T-cell (primary cell): Measurements from ENCODE around the gene SKIC3. TPM values are rescaled to one million over a fixed set of nuclear protein-coding genes. Genes with fewer than 3 reads are reported as not detected.

ENCODE experiments used
- ATAC-seq, 4 experiments: fragments of 200-7000 bp in 3 of 4; fragments of 150-1000 bp in 1 of 4; cut with Tn5 transposase; replicated peaks in 1 of 4; 1 replicate in 3 of 4; 2 replicates in 1 of 4; pipeline ENCODE4 v1.10.0; 2021; ENCODE audit warnings: moderate library complexity in 3 of 4, mild to moderate bottlenecking in 2 of 4, moderate number of reproducible peaks in 1 of 4
- CTCF ChIA-PET, 2 donors: fragments of 300-600 bp; sonication (Branson Sonifier 250); formaldehyde crosslinking; loops; one replicate each; lab custom pipeline; 2022; ENCODE audit warnings: antibody characterized with exemption in 2 of 2; lab: Charles Lee
- POLR2A ChIA-PET, 2 donors: fragments of 300-600 bp; sonication (Branson Sonifier 250); formaldehyde crosslinking; loops; one replicate each; lab custom pipeline; 2022; ENCODE audit warnings: antibody characterized with exemption in 2 of 2; lab: Charles Lee
- DNase-seq, 35 experiments: peaks; one replicate each; pipeline versions ENCODE4 v3.0.0 to v3.0.0-alpha.2; 2013 to 2023
- H3K27ac ChIP-seq: one replicate; pipeline ENCODE4 v1.5.1; 2013; ENCODE audit warnings: low read length
- H3K27me3 ChIP-seq, 2 experiments: replicated peaks in 1 of 2; 1 replicate in 1 of 2; 2 replicates in 1 of 2; pipeline versions ENCODE4 v1.6.1 to v1.7.0; 2013; ENCODE audit warnings: low read length in 1 of 2, mixed read lengths in 1 of 2; ENCODE audit not compliant: control insufficient read depth in 2 of 2, insufficient read depth in 2 of 2; ENCODE audit errors: extremely low read depth in 1 of 2
- H3K36me3 ChIP-seq, 2 donors: 1 replicate in 1 of 2; 2 replicates in 1 of 2; pipeline versions ENCODE4 v1.6.1 to v1.7.0; 2013; ENCODE audit warnings: low read length in 1 of 2; ENCODE audit not compliant: control insufficient read depth in 2 of 2, insufficient read depth in 1 of 2; ENCODE audit errors: extremely low read depth in 1 of 2
- H3K4me1 ChIP-seq, 2 experiments: 1 replicate in 1 of 2; 2 replicates in 1 of 2; pipeline versions ENCODE4 v1.6.1 to v1.7.0; 2013; ENCODE audit warnings: low read length in 2 of 2, mixed read lengths in 1 of 2; ENCODE audit not compliant: insufficient read depth in 2 of 2, control insufficient read depth in 1 of 2; ENCODE audit errors: extremely low read depth in 1 of 2
- H3K4me3 ChIP-seq, 2 donors: 1 replicate in 1 of 2; 2 replicates in 1 of 2; pipeline versions ENCODE4 v1.5.1 to v1.7.0; 2013; ENCODE audit warnings: mild to moderate bottlenecking in 2 of 2, low read length in 1 of 2, moderate library complexity in 1 of 2; ENCODE audit not compliant: control insufficient read depth in 1 of 2; ENCODE audit errors: extremely low read depth in 1 of 2
- H3K9me3 ChIP-seq: 2 replicates; pipeline ENCODE4 v1.7.0; 2013
- H3K27ac Mint-ChIP-seq, 2 donors: one replicate each; pipeline ENCODE4 v1.8.0; 2020 to 2021; ENCODE audit warnings: mild to moderate bottlenecking in 2 of 2, mixed read lengths in 2 of 2
- H3K27me3 Mint-ChIP-seq, 2 donors: one replicate each; pipeline ENCODE4 v1.8.0; 2021 to 2022; ENCODE audit warnings: mixed read lengths in 2 of 2
- H3K36me3 Mint-ChIP-seq: one replicate; pipeline ENCODE4 v1.8.0; 2021; ENCODE audit warnings: mixed read lengths
- H3K4me1 Mint-ChIP-seq, 3 donors: one replicate each; pipeline ENCODE4 v1.8.0; 2020 to 2022; ENCODE audit warnings: mixed read lengths in 3 of 3, mild to moderate bottlenecking in 1 of 3
- H3K4me3 Mint-ChIP-seq, 3 donors: one replicate each; pipeline ENCODE4 v1.8.0; 2020 to 2022; ENCODE audit warnings: mild to moderate bottlenecking in 3 of 3, mixed read lengths in 3 of 3, moderate library complexity in 3 of 3
- H3K9me3 Mint-ChIP-seq, 3 donors: one replicate each; pipeline ENCODE4 v1.8.0; 2020 to 2022; ENCODE audit warnings: mixed read lengths in 3 of 3
- WGBS: methylation state at CpG from one replicate; pipeline ENCODE4 v1.1.5; 2013; ENCODE audit warnings: missing lambda C conversion rate; ENCODE audit not compliant: insufficient coverage; 5-methylcytosine and 5-hydroxymethylcytosine counted together
- total RNA-seq, 35 experiments: library from RNA in 6 of 35; stranded (reverse) in 6 of 35; fragments of 120-200 nt in 1 of 35; gene quantifications; one replicate each; pipeline versions ENCODE4 v1.2.1 to v1.2.4 and lab custom pipeline; 2013 to 2026

The SKIC3 gene
- total RNA-seq, 5 donors from 2014 or later (not counting 1 experiment from before 2014, with no cell fraction given): 62.7 to 85.6 (median 76.3) TPM

- H3K4me1 ChIP-seq: peaks cover 0 to 12% of the 10 kb centered on the region in 2 experiments
- CTCF ChIA-PET: no interaction called here
- no peak overlapping the region for H3K27ac ChIP-seq
- H3K4me1 Mint-ChIP-seq: peaks cover 17 to 22% (median 21%) of the 10 kb centered on the region in 3 donors
- ATAC-seq: peak; percentile 20 to 34 (median 28)
- H3K36me3 Mint-ChIP-seq: peaks cover 22% of the 10 kb centered on the region
- H3K27me3 ChIP-seq: no peaks in the 10 kb centered on the region
- no peaks in the 10 kb centered on the region for H3K27me3 Mint-ChIP-seq
- no peaks in the 10 kb centered on the region for H3K9me3 ChIP-seq
- no CpG with 5 or more reads among the region's 1 CpG for WGBS
- H3K36me3 ChIP-seq: no peaks in the 10 kb centered on the region
- POLR2A ChIA-PET: no interaction called here
- no peak overlapping the region for H3K4me3 ChIP-seq
- H3K4me3 Mint-ChIP-seq: no peak overlapping the region
- peak overlapping the region; percentile 62 to 75 for H3K27ac Mint-ChIP-seq
- no peaks in the 10 kb centered on the region for H3K9me3 Mint-ChIP-seq
- DNase-seq: no peak
Measured at GRCh38 chr5:95590880-95591279, 36.1 kb upstream of the SKIC3 start.

- Mint-ChIP-seq H3K27ac (no peak overlapping the region), H3K36me3 (peaks cover 36% of the 10 kb centered on the region), H3K9me3 (no peaks in the 10 kb centered on the region), H3K4me1 (no peaks in the 10 kb centered on the region), H3K4me3 (no peak overlapping the region), H3K27me3 (no peaks in the 10 kb centered on the region)
- H3K36me3 ChIP-seq: peaks cover 0 to 3% of the 10 kb centered on the region in 2 donors
- ATAC-seq: no peak
- WGBS: 88% methylated on average over 1 of the region's 1 CpG
- H3K9me3 ChIP-seq: no peaks in the 10 kb centered on the region
- POLR2A ChIA-PET: no interaction called here
- H3K27me3 ChIP-seq: no peaks in the 10 kb centered on the region
- CTCF ChIA-PET: no interaction called here
- H3K4me3 ChIP-seq: no peak overlapping the region
- DNase-seq: no peak
- no peaks in the 10 kb centered on the region for H3K4me1 ChIP-seq
- H3K27ac ChIP-seq: no peak overlapping the region
Measured at GRCh38 chr5:95583992-95584391, 29.2 kb upstream of the SKIC3 start.

- H3K4me1 Mint-ChIP-seq: no peaks in the 10 kb centered on the region
- H3K27me3 Mint-ChIP-seq: no peaks in the 10 kb centered on the region
- no peak overlapping the region for H3K27ac Mint-ChIP-seq
- no peak overlapping the region for H3K4me3 Mint-ChIP-seq
- H3K4me1 ChIP-seq: no peaks in the 10 kb centered on the region
- ATAC-seq: no peak
- no CpG with 5 or more reads among the region's 2 CpGs for WGBS
- H3K4me3 ChIP-seq: no peak overlapping the region
- H3K36me3 ChIP-seq: peaks cover 0 to 6% of the 10 kb centered on the region in 2 donors
- DNase-seq: no peak
- H3K9me3 ChIP-seq: no peaks in the 10 kb centered on the region
- CTCF ChIA-PET: no interaction called here
- H3K36me3 Mint-ChIP-seq: peaks cover 35% of the 10 kb centered on the region
- H3K9me3 Mint-ChIP-seq: no peaks in the 10 kb centered on the region
- H3K27ac ChIP-seq: no peak overlapping the region
- H3K27me3 ChIP-seq: no peaks in the 10 kb centered on the region
- POLR2A ChIA-PET: interaction anchor here in 1 of 2 donors (0.6 kb wide), 2 partner anchors 14 to 137 kb away, joined by 3 read pairs; no protein-coding TSS in a partner anchor
Measured at GRCh38 chr5:95581576-95581975, 26.8 kb upstream of the SKIC3 start.

GRCh38 chr5:95572016-95572415 lies 17.2 kb upstream of the SKIC3 start:
- Histone ChIP-seq H3K4me3 (no peak overlapping the region), H3K9me3 (no peaks in the 10 kb centered on the region), H3K27me3 (no peaks in the 10 kb centered on the region), H3K27ac (no peak overlapping the region), H3K4me1 (no peaks in the 10 kb centered on the region), H3K36me3 (peaks cover 4 to 26% of the 10 kb centered on the region in 2 donors)
- no peak overlapping the region for H3K27ac Mint-ChIP-seq
- ATAC-seq: no peak
- peaks cover 63% of the 10 kb centered on the region for H3K36me3 Mint-ChIP-seq
- ChIA-PET POLR2A (interaction anchor here in 1 of 2 donors (0.6 kb wide), 1 partner anchor 102 kb away, joined by 3 read pairs; no protein-coding TSS in a partner anchor), CTCF (no interaction called here)
- H3K27me3 Mint-ChIP-seq: no peaks in the 10 kb centered on the region
- H3K4me1 Mint-ChIP-seq: no peaks in the 10 kb centered on the region
- H3K9me3 Mint-ChIP-seq: no peaks in the 10 kb centered on the region
- WGBS: no CpG with 5 or more reads among the region's 2 CpGs
- no peak overlapping the region for H3K4me3 Mint-ChIP-seq
- DNase-seq: no peak

- ATAC-seq: no peak
- no peak for DNase-seq
- H3K36me3 Mint-ChIP-seq: peaks cover 45% of the 10 kb centered on the region
- peaks cover 11 to 18% (median 15%) of the 10 kb centered on the region in 3 donors for H3K4me1 Mint-ChIP-seq
- H3K27me3 Mint-ChIP-seq: no peaks in the 10 kb centered on the region
- H3K4me3 Mint-ChIP-seq: no peak overlapping the region
- ChIA-PET CTCF (no interaction called here), POLR2A (no interaction called here)
- no CpG with 5 or more reads among the region's 4 CpGs for WGBS
- H3K4me3 ChIP-seq: no peak overlapping the region
- H3K27ac Mint-ChIP-seq: no peak overlapping the region
- H3K27me3 ChIP-seq: no peaks in the 10 kb centered on the region
- no peaks in the 10 kb centered on the region for H3K9me3 ChIP-seq
- no peaks in the 10 kb centered on the region for H3K9me3 Mint-ChIP-seq
- no peak overlapping the region for H3K27ac ChIP-seq
- no peaks in the 10 kb centered on the region for H3K4me1 ChIP-seq
- H3K36me3 ChIP-seq: peaks cover 0 to 24% of the 10 kb centered on the region in 2 donors
Measured at GRCh38 chr5:95565280-95565920, 10.6 kb upstream of the SKIC3 start.

- Histone ChIP-seq H3K27ac (no peak overlapping the region), H3K36me3 (peaks cover 0 to 24% of the 10 kb centered on the region in 2 donors), H3K27me3 (no peaks in the 10 kb centered on the region), H3K4me3 (no peak overlapping the region), H3K9me3 (no peaks in the 10 kb centered on the region), H3K4me1 (no peaks in the 10 kb centered on the region)
- Mint-ChIP-seq H3K4me3 (no peak overlapping the region), H3K4me1 (peaks cover 11 to 18% (median 15%) of the 10 kb centered on the region in 3 donors), H3K36me3 (peaks cover 38% of the 10 kb centered on the region), H3K27me3 (no peaks in the 10 kb centered on the region), H3K27ac (no peak overlapping the region), H3K9me3 (no peaks in the 10 kb centered on the region)
- no peak for DNase-seq
- ChIA-PET POLR2A (interaction anchor here (0.7 to 0.8 kb wide), 2 partner anchors 22 to 1648 kb away, joined by 5 to 10 read pairs; no protein-coding TSS in a partner anchor), CTCF (interaction anchor here in 1 of 2 donors (0.6 kb wide), 1 partner anchor 779 kb away, joined by 3 read pairs; no protein-coding TSS in a partner anchor)
- WGBS: 94% methylated on average over 4 of the region's 4 CpGs
- ATAC-seq: no peak
Measured at GRCh38 chr5:95564450-95564849, 9.7 kb upstream of the SKIC3 start.
